C4-2B (cell line): ENCODE data around the gene FHIT.

Source experiments
- H3K27ac ChIP-seq: fragments of 450-650 bp; 2 replicates; pipeline ENCODE4 v1.5.1; 2017
- CTCF ChIP-seq: fragments of 450-650 bp; conservative IDR thresholded peaks from 2 replicates; pipeline ENCODE4 v1.5.1; 2017; ENCODE audit warnings: mild to moderate bottlenecking
- ZFX ChIP-seq: fragments of 450-650 bp; IDR thresholded peaks from 2 replicates; pipeline ENCODE4 v1.6.1; 2017

FHIT gene

GRCh38 chr3:60262546-60262945 is 988.7 kb downstream of the FHIT start:
- TF ChIP-seq CTCF: no peak
- TF ChIP-seq ZFX: no peak
- H3K27ac ChIP-seq: no peak overlapping the region

GRCh38 chr3:60260546-60260945 is 990.7 kb downstream of the FHIT start:
- H3K27ac ChIP-seq: no peak overlapping the region
- TF ChIP-seq CTCF (no peak), ZFX (no peak)

GRCh38 chr3:60250810-60251209 is 1000.4 kb downstream of the FHIT start:
- no peak for TF ChIP-seq CTCF
- no peak for TF ChIP-seq ZFX
- H3K27ac ChIP-seq: no peak overlapping the region

- TF ChIP-seq CTCF (no peak), ZFX (no peak)
Measured at GRCh38 chr3:60250206-60250605, 1001.0 kb downstream of the FHIT start.

GRCh38 chr3:60246361-60246760 is 1004.9 kb downstream of the FHIT start:
- no peak overlapping the region for H3K27ac ChIP-seq
- no peak for TF ChIP-seq ZFX
- no peak for TF ChIP-seq CTCF

More at GRCh38 chr3:60250206-60250605, 1001.0 kb downstream of the FHIT start:
- H3K27ac ChIP-seq: no peak overlapping the region

- no peak for TF ChIP-seq CTCF
- TF ChIP-seq ZFX: no peak
- H3K27ac ChIP-seq: no peak overlapping the region
Measured at GRCh38 chr3:60243456-60243855, 1007.8 kb downstream of the FHIT start.

- TF ChIP-seq ZFX: no peak
- no peak for TF ChIP-seq CTCF
- H3K27ac ChIP-seq: no peak overlapping the region
Measured at GRCh38 chr3:60240492-60240891, 1010.8 kb downstream of the FHIT start.
